Activated naive CD8-positive, alpha-beta T cell treated with anti-CD3 and anti-CD28 coated beads, Interleukin-2, amount 50 U/mL, for 16 hours (primary cell): Measurements from ENCODE around the gene ST7.

Experiments
- DNase-seq: peaks from one replicate; pipeline ENCODE4 v3.0.0-alpha.2; 2020; ENCODE audit warnings: low read depth, low spot score

Gene ST7

GRCh38 chr7:116977172-116977571 is 23.9 kb downstream of the ST7 start:
- DNase-seq: no peak

GRCh38 chr7:116978006-116978405 is 24.7 kb downstream of the ST7 start:
- DNase-seq: no peak

- no peak for DNase-seq
These were observed 26.1 kb downstream of the ST7 start for GRCh38 chr7:116979430-116979829.

- DNase-seq: no peak
These were observed 27.1 kb downstream of the ST7 start for GRCh38 chr7:116980354-116980753.

GRCh38 chr7:116981939-116982338 is 28.6 kb downstream of the ST7 start:
- DNase-seq: no peak

- DNase-seq: no peak
These were observed 31.2 kb downstream of the ST7 start for GRCh38 chr7:116984511-116984910.

GRCh38 chr7:116984917-116985316 is 31.6 kb downstream of the ST7 start:
- no peak for DNase-seq

- DNase-seq: no peak
These were observed 32.3 kb downstream of the ST7 start for GRCh38 chr7:116985575-116985974.

- DNase-seq: no peak
These were observed 33.6 kb downstream of the ST7 start for GRCh38 chr7:116986611-116987565.

GRCh38 chr7:116988363-116988989 is 35.2 kb downstream of the ST7 start:
- DNase-seq: no peak

GRCh38 chr7:116990056-116990455 is 36.8 kb downstream of the ST7 start:
- DNase-seq: no peak

- DNase-seq: no peak
These were observed 37.9 kb downstream of the ST7 start for GRCh38 chr7:116991233-116991632.

GRCh38 chr7:116994611-116995010 is 41.3 kb downstream of the ST7 start:
- DNase-seq: no peak

GRCh38 chr7:116997972-116998371 is 44.7 kb downstream of the ST7 start:
- no peak for DNase-seq

GRCh38 chr7:116998567-116999175 is 45.4 kb downstream of the ST7 start:
- no peak for DNase-seq

- DNase-seq: no peak
These were observed 46.0 kb downstream of the ST7 start for GRCh38 chr7:116999311-116999710.

GRCh38 chr7:117001283-117001682 is 48.0 kb downstream of the ST7 start:
- no peak for DNase-seq

GRCh38 chr7:117004899-117005298 is 51.6 kb downstream of the ST7 start:
- no peak for DNase-seq

- DNase-seq: no peak
These were observed 52.1 kb downstream of the ST7 start for GRCh38 chr7:117005449-117005848.

- no peak for DNase-seq
These were observed 53.8 kb downstream of the ST7 start for GRCh38 chr7:117006907-117007684.

GRCh38 chr7:117008118-117008885 is 55.0 kb downstream of the ST7 start:
- DNase-seq: no peak
